Stimulated activated CD8-positive, alpha-beta memory T cell treated with anti-CD3 and anti-CD28 coated beads, Interleukin-4, amount 100 ng/mL, for 24 hours (primary cell): ENCODE measurements around the gene SLK.

ENCODE experiments used
- DNase-seq: peaks from one replicate; pipeline ENCODE4 v3.0.0-alpha.2; 2020; ENCODE audit warnings: low read depth

SLK gene

DNA sequence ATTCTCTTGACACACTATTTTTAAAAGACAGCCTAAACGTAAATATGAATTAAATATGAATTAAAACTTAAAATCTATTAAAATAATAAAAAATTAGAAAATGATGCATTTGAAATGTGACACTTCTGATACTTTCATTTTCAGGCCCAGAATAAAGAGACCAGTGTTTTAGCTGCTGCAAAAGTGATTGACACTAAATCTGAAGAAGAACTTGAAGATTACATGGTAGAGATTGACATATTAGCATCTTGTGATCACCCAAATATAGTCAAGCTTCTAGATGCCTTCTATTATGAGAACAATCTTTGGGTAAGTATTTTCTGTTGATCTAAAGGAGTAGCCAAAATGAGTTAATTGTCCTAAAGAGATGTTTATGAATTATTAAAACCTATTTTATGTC is 23.6 kb downstream of the SLK start:
- no peak for DNase-seq

DNA sequence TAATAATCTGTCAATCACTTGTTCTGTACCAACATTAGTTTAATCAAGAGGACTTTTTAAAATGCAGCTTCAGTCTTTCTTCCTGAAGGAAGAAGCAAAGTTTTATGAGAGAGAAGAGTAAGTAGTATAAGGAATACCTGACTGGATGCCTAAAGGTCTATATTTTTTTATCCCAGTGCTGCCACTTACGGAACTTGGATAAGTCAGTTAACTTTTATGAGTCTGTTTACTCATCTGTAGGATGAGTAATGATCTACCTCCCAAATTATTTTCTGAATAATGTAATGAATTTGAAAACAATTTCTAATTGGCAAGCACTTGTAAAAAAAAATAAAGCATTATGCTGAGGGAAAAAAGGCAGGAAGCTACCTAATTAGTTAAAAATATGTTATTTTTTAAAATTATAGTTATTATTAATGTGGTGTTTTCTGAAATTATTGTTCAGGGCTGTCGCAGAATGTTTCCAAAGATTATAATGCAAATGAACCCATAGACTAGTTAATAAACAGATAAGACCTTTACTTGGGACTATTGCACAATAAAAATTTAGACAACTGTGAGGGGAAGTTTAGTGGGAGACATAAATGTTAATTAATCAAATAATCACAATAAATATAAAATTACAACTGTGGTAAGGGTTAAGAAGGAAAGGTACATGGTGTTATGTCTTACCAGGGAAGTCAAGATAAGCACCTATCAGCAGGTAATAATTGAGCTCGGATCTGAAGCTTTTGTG is 24.6 kb downstream of the SLK start:
- DNase-seq: no peak

DNA sequence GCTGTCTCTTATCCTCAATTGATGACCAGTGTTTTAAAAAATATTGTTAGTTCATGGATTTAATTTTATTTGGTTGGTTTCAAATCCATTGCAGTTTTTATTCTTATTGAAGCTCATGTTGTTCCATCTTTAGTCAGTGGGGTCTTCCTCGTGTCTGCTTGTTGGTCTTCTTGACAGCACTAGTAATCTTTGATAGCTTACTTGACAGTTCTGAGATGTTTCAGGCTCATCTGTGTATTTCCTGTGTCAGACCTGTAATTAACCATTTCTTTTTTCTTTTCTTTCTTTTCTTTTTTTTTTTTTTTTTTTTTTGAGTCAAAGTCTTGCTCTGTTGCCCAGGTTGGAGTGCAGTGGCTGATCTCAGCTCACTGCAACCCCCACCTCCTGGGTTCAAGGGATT is 28.2 kb downstream of the SLK start:
- DNase-seq: no peak

- DNase-seq: no peak
These were observed 31.9 kb downstream of the SLK start for GRCh38 chr10:103998805-103999204.

- DNase-seq: no peak
These were observed 36.0 kb downstream of the SLK start for GRCh38 chr10:104002911-104003310.

DNA sequence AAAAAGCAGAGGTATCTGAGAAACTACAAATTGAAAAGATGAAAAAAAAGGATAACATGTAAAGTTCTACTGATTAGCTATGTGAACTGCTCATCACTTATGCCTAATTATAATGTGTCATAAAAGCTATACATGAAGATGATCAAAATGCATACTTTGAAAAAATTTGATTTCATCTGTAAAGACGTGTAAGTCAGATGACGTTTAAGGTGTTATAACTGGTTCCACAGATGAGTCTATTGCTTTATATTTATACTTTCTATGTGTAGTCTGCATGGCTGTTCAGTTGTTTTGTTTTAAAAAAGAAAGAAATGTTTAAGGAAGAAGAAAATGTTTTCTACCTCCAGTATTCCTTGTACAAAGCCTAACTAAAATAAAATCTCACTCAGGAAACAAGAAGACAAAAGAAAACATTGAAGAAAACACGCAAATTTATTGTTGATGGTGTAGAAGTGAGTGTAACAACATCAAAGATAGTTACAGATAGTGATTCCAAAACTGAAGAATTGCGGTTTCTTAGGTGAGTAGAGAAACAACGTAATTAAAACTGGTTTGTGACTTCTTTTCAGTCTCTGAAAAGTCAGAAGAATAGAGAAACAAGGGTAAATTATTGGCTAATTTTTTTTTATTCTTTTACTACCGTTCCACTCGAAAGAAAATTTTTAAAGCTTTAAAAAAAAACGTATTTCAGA is 38.4 kb downstream of the SLK start:
- DNase-seq: no peak

GRCh38 chr10:104011904-104012303 is 45.0 kb downstream of the SLK start:
- no peak for DNase-seq

GRCh38 chr10:104013489-104013888 is 46.5 kb downstream of the SLK start:
- DNase-seq: no peak

DNA sequence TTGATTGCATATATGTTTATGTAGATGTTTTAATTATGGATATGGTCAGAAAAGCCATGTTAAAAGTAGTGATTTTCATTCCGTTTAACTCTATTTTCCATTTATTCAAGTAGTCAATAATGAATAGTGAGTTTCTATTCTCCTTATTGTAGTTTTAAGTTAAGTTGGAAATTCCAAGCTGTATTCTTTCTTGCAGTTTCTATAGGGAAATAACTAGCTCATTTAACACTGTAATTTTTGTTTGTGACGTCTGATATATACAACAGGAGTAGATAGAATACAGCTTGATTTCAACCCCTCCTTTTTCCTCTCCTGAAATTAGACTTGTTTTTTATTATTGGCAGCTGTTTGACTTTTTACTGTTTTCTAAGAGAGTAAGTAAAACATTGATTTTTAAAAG is 47.2 kb downstream of the SLK start:
- DNase-seq: no peak

DNA sequence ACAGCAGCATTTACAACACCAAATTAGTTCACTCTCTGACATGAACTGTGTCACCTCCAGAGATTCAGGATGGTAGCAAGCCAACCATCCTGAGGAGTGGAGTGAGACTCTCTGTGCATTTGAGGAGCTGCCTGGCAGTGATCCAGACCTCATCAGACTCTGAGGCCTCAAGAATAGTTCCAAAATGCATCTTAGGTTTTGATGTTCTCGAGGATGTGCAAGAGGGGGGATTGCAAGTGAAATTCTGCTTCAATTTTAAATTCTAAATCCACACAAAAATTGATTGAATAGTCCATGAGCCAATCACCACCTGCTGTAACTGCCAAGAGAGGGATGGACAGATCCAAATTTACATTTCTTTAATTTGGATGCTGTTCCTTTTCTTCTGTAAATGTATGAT is 49.7 kb downstream of the SLK start:
- no peak for DNase-seq

DNA sequence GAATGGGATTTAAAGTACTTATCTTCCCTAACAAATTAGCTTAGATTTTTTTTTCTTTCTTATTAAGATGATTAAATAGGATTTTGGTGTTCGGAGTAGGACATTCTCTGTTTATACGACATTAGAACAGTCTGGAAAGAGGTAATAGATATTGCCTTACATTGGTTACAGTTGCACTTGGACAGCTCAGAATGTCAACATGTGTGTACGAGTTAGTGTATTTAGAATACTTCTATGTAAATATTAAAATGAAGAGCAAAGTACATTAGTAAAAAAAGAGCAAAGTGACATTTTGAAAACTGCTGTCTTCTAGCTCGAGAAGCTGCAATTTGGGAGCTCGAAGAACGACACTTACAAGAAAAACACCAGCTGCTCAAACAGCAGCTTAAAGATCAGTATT is 51.5 kb downstream of the SLK start:
- DNase-seq: no peak

GRCh38 chr10:104020020-104020419 is 53.1 kb downstream of the SLK start:
- DNase-seq: no peak

DNA sequence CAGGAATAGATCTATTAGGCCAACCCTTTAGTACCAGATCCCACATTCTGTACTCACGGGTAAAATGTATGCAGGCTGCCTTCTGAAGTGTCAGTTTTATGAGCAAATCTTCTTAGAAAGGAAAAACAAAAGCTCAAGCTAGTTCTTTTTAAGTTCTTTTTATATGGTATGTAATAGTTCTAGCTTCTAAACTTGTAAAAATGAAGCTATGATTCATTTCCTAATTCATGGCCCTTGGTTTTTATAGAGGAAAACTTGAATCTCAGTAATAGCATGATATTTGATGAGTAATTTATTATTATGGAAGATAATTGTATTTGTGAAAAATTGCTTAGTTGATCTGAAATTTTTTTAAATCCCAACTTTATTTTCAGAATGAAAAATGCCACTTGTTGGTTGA is 54.3 kb downstream of the SLK start:
- no peak for DNase-seq

GRCh38 chr10:104022026-104022425 is 55.1 kb downstream of the SLK start:
- DNase-seq: no peak

DNA sequence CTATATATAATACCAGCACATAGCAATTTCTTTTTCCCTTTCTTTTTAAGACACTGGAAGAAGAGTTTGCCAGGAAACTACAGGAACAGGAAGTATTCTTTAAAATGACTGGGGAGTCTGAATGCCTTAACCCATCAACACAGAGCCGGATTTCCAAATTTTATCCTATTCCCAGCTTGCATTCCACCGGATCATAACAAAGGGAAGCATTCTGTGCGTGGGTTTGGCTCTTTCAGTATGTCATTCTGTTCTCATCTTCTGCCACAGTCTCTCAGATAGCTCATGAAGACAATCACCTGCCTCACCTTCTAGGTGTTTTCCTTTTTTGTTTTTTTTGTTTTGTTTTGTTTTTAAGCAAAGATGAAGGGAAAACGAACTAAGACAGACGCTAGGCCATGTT is 58.6 kb downstream of the SLK start:
- DNase-seq: no peak

DNA sequence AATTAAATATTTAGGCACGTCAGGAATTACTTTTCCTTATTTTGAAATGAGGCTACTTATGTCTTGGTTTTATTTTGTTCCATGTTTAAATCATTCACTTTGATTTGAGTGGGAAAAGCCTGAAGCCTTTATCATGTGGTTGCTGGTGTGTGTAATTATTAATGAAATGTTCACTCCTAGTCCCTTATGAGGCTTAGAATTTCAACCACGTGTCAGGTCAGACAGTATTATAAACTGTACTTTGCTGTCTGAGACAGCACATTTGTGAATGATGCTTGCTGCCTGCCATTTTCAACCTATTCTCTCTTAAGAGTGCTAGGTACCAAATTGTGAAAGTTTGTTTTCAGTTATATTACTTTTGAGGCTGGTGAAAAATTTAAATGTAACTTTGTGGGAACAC is 59.8 kb downstream of the SLK start:
- no peak for DNase-seq

- no peak for DNase-seq
These were observed 61.2 kb downstream of the SLK start for GRCh38 chr10:104028146-104028545.

GRCh38 chr10:104028823-104029520 is 62.0 kb downstream of the SLK start:
- no peak for DNase-seq

DNA sequence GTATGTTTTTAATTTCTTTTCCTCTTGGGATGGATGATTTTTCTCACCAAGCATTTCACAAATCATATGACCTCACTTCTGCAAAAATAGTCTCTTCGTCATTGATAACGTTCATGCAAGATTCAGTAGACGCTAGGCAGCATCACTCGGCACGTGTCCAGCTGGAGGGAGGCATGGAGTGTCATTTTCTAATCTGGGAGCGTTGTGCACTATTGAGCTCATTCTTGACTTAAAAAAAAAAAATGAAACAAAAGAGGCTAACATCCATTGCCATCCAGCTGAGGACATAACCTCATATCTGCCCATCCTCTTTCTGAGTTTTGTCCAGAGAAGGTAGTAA is 62.6 kb downstream of the SLK start:
- no peak for DNase-seq

DNA sequence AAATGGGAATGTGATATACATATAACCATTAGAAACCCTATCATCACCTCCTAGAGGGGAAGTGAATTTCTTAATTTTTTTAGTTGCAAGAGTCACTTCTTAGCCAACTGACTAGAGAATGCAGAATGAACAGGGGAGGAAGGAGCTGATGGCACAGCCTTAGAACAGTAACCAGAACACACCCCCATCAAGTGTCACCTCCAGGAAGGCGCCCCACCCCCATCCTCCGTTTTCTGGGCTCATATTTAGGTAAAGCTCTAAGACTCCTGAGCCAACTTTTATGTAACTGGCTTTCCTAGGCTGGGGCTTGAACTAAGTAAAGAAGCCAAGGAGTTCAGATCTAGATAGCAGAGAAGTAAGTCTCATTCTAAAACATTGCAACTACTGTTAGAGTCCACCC is 64.7 kb downstream of the SLK start:
- no peak for DNase-seq

DNA sequence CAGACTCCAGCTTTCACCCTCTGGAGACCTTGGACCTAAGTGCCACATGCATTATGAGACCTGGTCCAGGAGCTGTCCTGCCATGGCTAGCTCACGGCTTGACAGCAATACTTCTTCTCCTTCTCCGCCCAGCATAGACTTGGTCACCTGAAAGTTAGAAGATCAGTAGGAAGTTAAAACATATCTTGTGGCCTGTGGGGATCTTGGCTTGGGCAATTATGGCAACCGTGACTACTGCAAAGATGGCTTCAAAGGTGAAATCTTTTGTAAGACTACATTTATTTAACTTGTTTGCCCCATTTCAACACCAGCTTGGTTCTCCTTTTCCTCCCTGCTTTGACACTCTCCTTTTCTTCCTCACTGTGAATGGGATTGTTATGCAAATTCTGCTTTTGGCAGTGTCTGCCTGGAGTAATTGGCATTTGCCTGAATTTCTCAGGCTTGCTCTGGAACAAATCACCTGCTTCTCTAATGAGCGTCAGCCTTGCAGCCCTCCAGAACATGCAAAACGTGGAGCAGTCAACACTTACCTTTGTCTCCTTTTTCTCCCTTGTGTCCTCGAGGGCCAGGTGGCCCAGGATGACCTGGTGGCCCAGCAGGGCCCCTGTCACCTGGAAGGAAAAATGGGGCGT is 65.3 kb downstream of the SLK start:
- no peak for DNase-seq

DNA sequence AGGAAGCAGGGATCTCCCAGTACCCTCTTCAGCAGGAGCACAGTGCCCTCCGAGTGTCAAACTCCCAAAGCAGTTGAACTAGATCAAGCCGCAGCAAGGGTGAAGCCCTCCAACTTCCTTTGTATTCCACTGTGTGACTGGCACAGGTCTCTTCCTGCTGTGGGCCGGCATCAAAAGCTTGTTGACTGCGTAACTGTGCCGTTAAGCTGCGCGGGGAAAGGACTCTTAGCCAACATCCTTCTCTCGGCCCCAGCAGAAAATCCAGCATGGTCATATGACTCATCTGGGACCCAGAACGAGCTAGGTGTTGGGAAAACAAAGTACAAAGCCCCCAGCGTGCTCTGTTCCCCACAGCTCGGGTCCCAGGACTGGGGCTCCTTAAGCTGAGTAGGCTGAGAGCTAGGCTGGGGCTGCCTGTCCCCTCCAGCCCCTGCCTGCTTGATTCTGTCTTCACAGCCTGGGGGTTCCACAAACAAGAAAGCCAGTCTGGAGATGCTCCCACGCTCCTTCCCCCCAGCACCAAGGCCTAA is 66.5 kb downstream of the SLK start:
- DNase-seq: no peak

DNA sequence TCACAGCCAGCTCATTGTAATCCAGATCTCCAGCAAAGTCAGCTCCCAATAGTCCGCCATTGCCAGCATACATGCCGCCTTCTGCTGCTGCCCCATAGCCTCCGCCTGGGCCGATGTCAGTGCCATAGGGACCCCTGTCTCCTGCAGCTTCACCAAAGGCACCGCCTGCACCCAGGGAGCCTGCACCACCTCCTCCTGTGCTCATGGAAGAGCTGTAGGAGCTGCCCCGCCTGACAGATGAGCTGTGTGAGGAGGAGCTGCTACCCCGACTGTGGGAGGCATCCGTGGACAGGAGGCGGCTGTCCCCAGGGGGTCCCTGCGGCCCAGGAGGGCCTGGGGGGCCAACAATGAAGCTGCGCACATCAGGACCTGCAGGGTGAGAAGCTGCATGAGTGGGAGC is 67.0 kb downstream of the SLK start:
- no peak for DNase-seq
